K562 (cell line): ENCODE results near the gene QARS1. TPM values are rescaled to one million over a fixed set of nuclear protein-coding genes. Genes with fewer than 3 reads are reported as not detected.

Experiments
- ATAC-seq: fragments of 200-7000 bp; cut with Tn5 transposase; 3 replicates; pipeline ENCODE4 v1.9.1; 2020; ENCODE audit warnings: moderate library complexity
- BruUV-seq: library from RNA; stranded (reverse); fragments of 400-500 nt; replicated peaks from 2 replicates; lab custom pipeline; 2021; lab: Mats Ljungman, UMichigan
- CTCF ChIA-PET: fragments of 300-600 bp; formaldehyde crosslinking; extraction: SDS; loops from one replicate; lab custom pipeline; 2021; ENCODE audit warnings: low intra/inter-chr PET ratio; lab: Yijun Ruan, JAX
- POLR2A ChIA-PET: fragments of 300-600, 350-650 bp; sonication (Branson Sonifier 250); formaldehyde crosslinking; extraction: SDS; loops from one replicate; lab custom pipeline; 2021; ENCODE audit warnings: antibody characterized with exemption, inconsistent platforms; lab: Yijun Ruan, JAX
- DNase-seq, 4 experiments: peaks; one replicate each; pipeline versions ENCODE4 v3.0.0 to v3.0.0-alpha.2; 2011 to 2018; ENCODE audit warnings: low spot score in 3 of 4, mixed read lengths in 3 of 4; ENCODE audit errors: extremely low read depth in 1 of 4
- FAIRE-seq: peaks from 2 replicates; lab custom pipeline; 2011; peaks lifted over from hg19 to GRCh38; lab: Jason Lieb, UNC
- H2AFZ ChIP-seq: 2 replicates; pipeline ENCODE4 v1.6.0; 2011; ENCODE audit warnings: low read depth, low read length, control low read depth, inconsistent platforms
- H3K27ac ChIP-seq: fragments of 200-600 bp; 3 replicates; pipeline ENCODE4 v1.8.0; 2011; ENCODE audit warnings: low read depth, mild to moderate bottlenecking, control low read depth, inconsistent platforms, low read length, moderate library complexity, mixed read lengths; ENCODE audit errors: extremely low read depth
- H3K27me3 ChIP-seq, 2 experiments: fragments of 300-600 bp in 1 of 2; 2 replicates in 1 of 2; 3 replicates in 1 of 2; pipeline versions ENCODE4 v1.6.0 to v1.8.0; 2011; ENCODE audit warnings: inconsistent platforms in 2 of 2, low read length in 2 of 2, mild to moderate bottlenecking in 1 of 2, mixed read lengths in 1 of 2, moderate library complexity in 1 of 2; ENCODE audit not compliant: control insufficient read depth in 2 of 2, insufficient read depth in 2 of 2
- H3K36me3 ChIP-seq: fragments of 300-600 bp; 3 replicates; pipeline ENCODE4 v1.8.0; 2011; ENCODE audit warnings: mild to moderate bottlenecking, low read length, inconsistent platforms; ENCODE audit not compliant: control insufficient read depth, insufficient read depth
- H3K4me1 ChIP-seq, 2 experiments: fragments of 200-600 bp in 1 of 2; replicated peaks in 1 of 2; 2 replicates in 1 of 2; 3 replicates in 1 of 2; pipeline versions ENCODE4 v1.5.1 to v1.8.0; 2011; ENCODE audit warnings: inconsistent platforms in 2 of 2, low read length in 2 of 2, mild to moderate bottlenecking in 1 of 2, mixed read lengths in 1 of 2, moderate library complexity in 1 of 2; ENCODE audit not compliant: control insufficient read depth in 2 of 2, insufficient read depth in 2 of 2
- H3K4me2 ChIP-seq: 2 replicates; pipeline ENCODE4 v1.6.1; 2011; ENCODE audit warnings: low read length, control low read depth, inconsistent platforms, mixed read lengths; ENCODE audit not compliant: insufficient read depth
- H3K4me3 ChIP-seq: fragments of 200-600 bp; sonication (generic), shearing (Covaris generic); 2 replicates; pipeline ENCODE4 v1.5.1; 2016; ENCODE audit warnings: control low read depth, inconsistent platforms
- H3K79me2 ChIP-seq: fragments of 200-600 bp; 3 replicates; pipeline ENCODE4 v1.8.0; 2011; ENCODE audit warnings: low read length, inconsistent platforms; ENCODE audit not compliant: control insufficient read depth, insufficient read depth
- H3K9ac ChIP-seq, 2 experiments: 2 replicates each; pipeline versions ENCODE4 v1.6.0 to v1.6.1; 2011; ENCODE audit warnings: low read depth in 2 of 2, low read length in 2 of 2, control low read depth in 1 of 2, inconsistent platforms in 1 of 2, mild to moderate bottlenecking in 1 of 2, mixed read lengths in 1 of 2; ENCODE audit not compliant: insufficient read depth in 1 of 2
- H3K9me1 ChIP-seq: one replicate; pipeline ENCODE4 v1.6.0; 2011; ENCODE audit warnings: inconsistent platforms, mild to moderate bottlenecking, low read length, moderate library complexity; ENCODE audit not compliant: control insufficient read depth, insufficient read depth
- H3K9me3 ChIP-seq: replicated peaks from 2 replicates; pipeline ENCODE4 v1.5.1; 2011; ENCODE audit warnings: low read depth, low read length, inconsistent platforms; ENCODE audit not compliant: control insufficient read depth, insufficient read depth
- H4K20me1 ChIP-seq: replicated peaks from 2 replicates; pipeline ENCODE4 v1.6.1; 2011; ENCODE audit warnings: low read length, inconsistent platforms, mixed read lengths; ENCODE audit not compliant: control insufficient read depth, insufficient read depth
- CBFB ChIP-seq: sonication (generic); formaldehyde crosslinking; IDR thresholded peaks from 2 replicates; pipeline ENCODE4 v1.4.0; 2020; ENCODE audit warnings: mild to moderate bottlenecking, missing genetic modification reagents
- EGR1 ChIP-seq: fragments of 450-650 bp; conservative IDR thresholded peaks from 2 replicates; pipeline ENCODE4 v1.6.1; 2017; ENCODE audit warnings: mild to moderate bottlenecking
- HIVEP1 ChIP-seq: fragments of 250-450 bp; sonication (Bioruptor Pico); IDR thresholded peaks from 2 replicates; pipeline ENCODE4 v1.4.0; 2020; ENCODE audit warnings: mild to moderate bottlenecking
- HOMEZ ChIP-seq: fragments of 250-450 bp; sonication (Bioruptor Pico); IDR thresholded peaks from 2 replicates; pipeline ENCODE4 v1.4.0; 2020; ENCODE audit warnings: mild to moderate bottlenecking, moderate library complexity
- RFX5 ChIP-seq: IDR thresholded peaks from 2 replicates; pipeline ENCODE4 v1.6.1; 2011; ENCODE audit warnings: low read depth, mild to moderate bottlenecking, improper control_type of control experiment, low read length
- SMARCE1 ChIP-seq: fragments of 450-650 bp; IDR thresholded peaks from 2 replicates; pipeline ENCODE4 v1.7.1; 2016; ENCODE audit warnings: mild to moderate bottlenecking
- TEAD4 ChIP-seq, 2 experiments: sonication (generic) in 1 of 2; formaldehyde crosslinking in 1 of 2; IDR thresholded peaks; 2 replicates each; pipeline versions ENCODE4 v1.6.1 to v1.8.0; 2012 to 2022; ENCODE audit warnings: borderline replicate concordance in 1 of 2, inconsistent platforms in 1 of 2, low read length in 1 of 2, mild to moderate bottlenecking in 1 of 2, missing genetic modification reagents in 1 of 2
- ZFPM2 ChIP-seq: fragments of 250-450 bp; sonication (Bioruptor Pico); IDR thresholded peaks from 2 replicates; pipeline ENCODE4 v1.5.1; 2022; ENCODE audit warnings: mild to moderate bottlenecking
- ZNF212 ChIP-seq: fragments of 450-650 bp; formaldehyde crosslinking; IDR thresholded peaks from 2 replicates; pipeline ENCODE4 v1.4.0; 2020; ENCODE audit warnings: mild to moderate bottlenecking
- ZNF778 ChIP-seq: fragments of 450-650 bp; formaldehyde crosslinking; IDR thresholded peaks from 2 replicates; pipeline ENCODE4 v1.4.0; 2020; ENCODE audit warnings: mild to moderate bottlenecking, moderate library complexity
- WGBS: fragments of 100-300 bp; shearing (Covaris generic); methylation state at CpG from one replicate; pipeline ENCODE4 v1.1.6; 2016; ENCODE audit warnings: low coverage, mixed read lengths; ENCODE audit not compliant: insufficient coverage; ENCODE audit errors: missing lambda C conversion rate; 5-methylcytosine and 5-hydroxymethylcytosine counted together
- in situ Hi-C: fragments of 300-500 bp; cut with MboI; formaldehyde crosslinking; loops from 4 replicates; pipeline ENCODE4 v1.15.0; 2018; ENCODE audit warnings: inconsistent platforms, mixed read lengths
- intact Hi-C: fragments of 100-400 bp; cut with micrococcal nuclease; formaldehyde crosslinking; loops from 2 replicates; pipeline ENCODE4 v1.14.2; 2022
- polyA plus RNA-seq, 8 experiments: library from polyadenylated mRNA; depleted of rRNA in 4 of 8; stranded (reverse) in 5 of 8; unstranded in 3 of 8; fragments of >200 nt; fragmentation: Nextera tagmentation in 2 of 8; fragmentation: Illumina TruSeq in 1 of 8; extraction: Ambion mirVana in 2 of 8; extraction: Trizol in 1 of 8; gene quantifications; 2 replicates each; pipeline versions ENCODE4 v1.2.1 to v1.2.3, GENCODE V29; 2011 to 2014; ENCODE audit warnings: inconsistent platforms in 1 of 8, missing spikeins in 1 of 8
- total RNA-seq, 7 experiments: library from RNA; depleted of rRNA in 6 of 7; stranded (reverse); fragments of >200 nt in 6 of 7; fragmentation: Illumina TruSeq in 2 of 7; extraction: Trizol in 2 of 7; gene quantifications; 2 replicates each; pipeline versions ENCODE4 v1.2.1 to v1.2.3, GENCODE V29; 2011 to 2021; ENCODE audit warnings: low replicate concordance in 1 of 7
- TF ChIP-seq, protein P1 (sequence below): sonication (generic); formaldehyde crosslinking; IDR thresholded peaks from 2 replicates; pipeline ENCODE4 v1.8.0; 2022; ENCODE audit warnings: missing genetic modification reagents, mild to moderate bottlenecking, moderate library complexity, borderline replicate concordance

QARS1 gene
- total and polyA plus RNA-seq, 9 of the 15 experiments (the other 6 are each of a cell fraction or from before 2014, with no cell fraction given), result 148 to 310 (median 273) TPM

GRCh38 chr3:49124991-49125670 is 20.6 kb upstream of the QARS1 start (continued):
- TF ChIP-seq RFX5 (no peak), HOMEZ (no peak), TEAD4 (IDR thresholded peaks at IDR 0.05; ENCODE audit: low read length) (no peak), TEAD4 (CRISPR knock-in tag; IDR thresholded peaks at IDR 0.05; ENCODE audit: borderline replicate concordance) (no peak), ZNF778 (CRISPR knock-in tag) (no peak)
- TF ChIP-seq, protein P1, sequence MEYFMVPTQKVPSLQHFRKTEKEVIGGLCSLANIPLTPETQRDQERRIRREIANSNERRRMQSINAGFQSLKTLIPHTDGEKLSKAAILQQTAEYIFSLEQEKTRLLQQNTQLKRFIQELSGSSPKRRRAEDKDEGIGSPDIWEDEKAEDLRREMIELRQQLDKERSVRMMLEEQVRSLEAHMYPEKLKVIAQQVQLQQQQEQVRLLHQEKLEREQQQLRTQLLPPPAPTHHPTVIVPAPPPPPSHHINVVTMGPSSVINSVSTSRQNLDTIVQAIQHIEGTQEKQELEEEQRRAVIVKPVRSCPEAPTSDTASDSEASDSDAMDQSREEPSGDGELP (CRISPR knock-in tag), result no peak

DNA sequence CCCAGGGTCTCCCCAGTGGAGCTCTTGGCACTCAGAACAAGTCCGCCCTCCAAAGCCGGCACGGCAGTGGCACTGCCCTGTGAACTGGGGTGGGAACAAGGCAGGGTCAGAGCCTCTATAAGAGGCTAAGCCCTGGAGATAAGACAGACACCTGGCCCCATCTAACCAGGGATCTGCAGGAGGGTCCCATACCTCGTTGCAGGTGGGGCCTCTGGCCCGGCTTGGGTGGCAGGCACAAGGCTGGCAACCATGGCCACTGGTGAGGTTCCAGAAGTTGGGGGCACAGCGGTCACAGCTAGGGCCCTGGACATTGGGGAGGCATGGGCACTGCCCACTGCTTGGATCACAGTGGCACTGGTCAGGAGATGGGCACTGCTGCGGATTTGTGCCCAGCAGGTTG is 19.6 kb upstream of the QARS1 start:
- peak overlapping the region in 1 of 2 experiments; percentile 17; a peak in 1 of 4 replicates for H3K9ac ChIP-seq
- H3K27me3 ChIP-seq, result no peaks in the 10 kb centered on the region
- no peak overlapping the region for H3K4me3 ChIP-seq
- no peak overlapping the region for H3K27ac ChIP-seq
- in situ Hi-C loops, result no loop called here
- ATAC-seq (no peak), DNase-seq (no peak)
- H2AFZ ChIP-seq, result no peak overlapping the region
- 43% methylated on average over 5 of the region's 7 CpGs for WGBS
- BruUV-seq, result no TSS peak
- peaks cover 7 to 39% of the 10 kb centered on the region in 2 experiments; a peak in 4 of 5 replicates for H3K4me1 ChIP-seq
- intact Hi-C loops, result no loop called here
- no peak overlapping the region for H3K4me2 ChIP-seq
- TF ChIP-seq ZFPM2 (CRISPR knock-in tag) (no peak), EGR1 (no peak), ZNF212 (CRISPR knock-in tag) (no peak), CBFB (CRISPR knock-in tag) (no peak), SMARCE1 (no peak), HIVEP1 (CRISPR knock-in tag) (no peak)
- TF ChIP-seq, all 486 proteins: peak for 0
- FAIRE-seq, result no peak
- H3K36me3 ChIP-seq, result peaks cover 5% of the 10 kb centered on the region; the same call in 1 of the 3 replicates
- ChIA-PET CTCF (no interaction called here), POLR2A (interaction anchor here (2.1 kb wide), 1 partner anchor 8 kb away, joined by 5 read pairs; the partner anchor contains the start of gene LAMB2)
- H4K20me1 ChIP-seq, result no peaks in the 10 kb centered on the region
- H3K9me3 ChIP-seq, result no peaks in the 10 kb centered on the region
- peaks cover 14% of the 10 kb centered on the region for H3K79me2 ChIP-seq
- H3K9me1 ChIP-seq, result no peaks in the 10 kb centered on the region
